ENCODE measurements around the gene SRCIN1.
"Not testable (repeated sequence)": the region's sequence is repeated elsewhere in the genome, so short reads cannot be mapped to it uniquely, and the experiment has no call there.

Gene SRCIN1

GRCh38 chr17:38540514-38541045, 65.2 kb downstream of the SRCIN1 start:
- no peak for DNase-seq

- no peak for DNase-seq
Measured at GRCh38 chr17:38539386-38539785, 66.4 kb downstream of the SRCIN1 start.

GRCh38 chr17:38538906-38539305, 66.8 kb downstream of the SRCIN1 start:
- DNase-seq, result no peak

GRCh38 chr17:38536661-38537060, 69.1 kb downstream of the SRCIN1 start:
- DNase-seq, result no peak

- no peak for DNase-seq
Measured at GRCh38 chr17:38535886-38536285, 69.9 kb downstream of the SRCIN1 start.

- DNase-seq, result no peak
Measured at GRCh38 chr17:38534498-38534885, 71.3 kb downstream of the SRCIN1 start.

- no peak for DNase-seq
Measured at GRCh38 chr17:38533866-38534497, 71.8 kb downstream of the SRCIN1 start.

GRCh38 chr17:38533241-38533640, 72.5 kb downstream of the SRCIN1 start:
- no peak for DNase-seq

- DNase-seq, result no peak
Measured at GRCh38 chr17:38532451-38532850, 73.3 kb downstream of the SRCIN1 start.

- DNase-seq, result not testable (repeated sequence)
Measured at GRCh38 chr17:38531761-38532160, 74.0 kb downstream of the SRCIN1 start.

GRCh38 chr17:38530856-38531255, 74.9 kb downstream of the SRCIN1 start:
- not testable (repeated sequence) for DNase-seq

GRCh38 chr17:38528141-38528540, 77.6 kb downstream of the SRCIN1 start:
- not testable (repeated sequence) for DNase-seq

GRCh38 chr17:38526526-38526925, 79.2 kb downstream of the SRCIN1 start:
- DNase-seq, result not testable (repeated sequence)

- no peak for DNase-seq
Measured at GRCh38 chr17:38512473-38513058, 93.2 kb downstream of the SRCIN1 start.

GRCh38 chr17:38511150-38512108, 94.3 kb downstream of the SRCIN1 start:
- no peak for DNase-seq

GRCh38 chr17:38510421-38511149, 95.2 kb downstream of the SRCIN1 start:
- no peak for DNase-seq

GRCh38 chr17:38509772-38510420, 95.9 kb downstream of the SRCIN1 start:
- DNase-seq, result no peak

- no peak for DNase-seq
Measured at GRCh38 chr17:38508954-38509771, 96.6 kb downstream of the SRCIN1 start.

GRCh38 chr17:38508570-38508950, 97.2 kb downstream of the SRCIN1 start:
- DNase-seq, result no peak

GRCh38 chr17:38507921-38508569, 97.7 kb downstream of the SRCIN1 start:
- no peak for DNase-seq

- DNase-seq, result no peak
Measured at GRCh38 chr17:38507436-38507835, 98.3 kb downstream of the SRCIN1 start.
